Peyer's patch (tissue), 4 donors: Measurements from ENCODE around the gene ANKRD28. TPM values are rescaled to one million over a fixed set of nuclear protein-coding genes. Genes with fewer than 3 reads are reported as not detected.

Experiments
- DNase-seq, 3 donors: peaks; one replicate each; pipeline ENCODE4 v3.0.0-alpha.2; 2017 to 2019
- H3K27ac ChIP-seq, 4 donors: fragments of 200-600 bp; sonication (generic); one replicate each; pipeline ENCODE4 v1.5.1; 2016 to 2019
- H3K27me3 ChIP-seq, 2 donors: fragments of 200-600 bp; sonication (generic); one replicate each; pipeline ENCODE4 v1.5.1; 2019
- H3K36me3 ChIP-seq, 3 donors: fragments of 200-600 bp; sonication (generic); one replicate each; pipeline ENCODE4 v1.5.1; 2016 to 2019
- H3K4me1 ChIP-seq, 4 donors: fragments of 200-600 bp; sonication (generic); one replicate each; pipeline ENCODE4 v1.5.1; 2016 to 2019
- H3K4me3 ChIP-seq, 4 donors: fragments of 200-600 bp; sonication (generic); 1 replicate in 3 of 4; 2 replicates in 1 of 4; pipeline ENCODE4 v1.5.1; 2016 to 2019; ENCODE audit warnings: mild to moderate bottlenecking in 1 of 4
- H3K9me3 ChIP-seq, 4 donors: fragments of 200-600 bp; sonication (generic); one replicate each; pipeline ENCODE4 v1.5.1; 2016 to 2019; ENCODE audit warnings: mild to moderate bottlenecking in 1 of 4
- CTCF ChIP-seq, 6 experiments: fragments of 450-650 bp in 4 of 6; fragments of 200-600 bp in 2 of 6; sonication (generic) in 1 of 6; IDR thresholded peaks; one replicate each; pipeline ENCODE4 v1.5.1; 2017 to 2019; ENCODE audit warnings: antibody characterized with exemption in 6 of 6, mild to moderate bottlenecking in 3 of 6, moderate library complexity in 1 of 6
- POLR2A ChIP-seq, 2 donors: fragments of 450-650 bp; IDR thresholded peaks; one replicate each; pipeline ENCODE4 v1.5.1; 2017; ENCODE audit warnings: antibody characterized with exemption in 2 of 2, mild to moderate bottlenecking in 2 of 2, moderate library complexity in 2 of 2
- total RNA-seq, 4 donors: library from RNA; depleted of rRNA; stranded (reverse); fragments of >200 nt; gene quantifications; one replicate each; pipeline ENCODE4 v1.1.0, GENCODE V29; 2016

The ANKRD28 gene
- total RNA-seq, 4 donors from 2014 or later, result 45.4 to 83.3 (median 46.4) TPM

GRCh38 chr3:15656342-15656741 lies 141.4 kb downstream of the ANKRD28 start:
- H3K36me3 ChIP-seq, result no peaks in the 10 kb centered on the region
- TF ChIP-seq CTCF (IDR thresholded peaks at IDR 0.05) (no peak), POLR2A (IDR thresholded peaks at IDR 0.05) (no peak)
- DNase-seq, result no peak
- H3K4me3 ChIP-seq, result no peak overlapping the region
- no peaks in the 10 kb centered on the region for H3K27me3 ChIP-seq
- H3K9me3 ChIP-seq, result peaks cover 0 to 19% (median 3%) of the 10 kb centered on the region in 4 donors
- H3K4me1 ChIP-seq, result no peaks in the 10 kb centered on the region
- no peak overlapping the region for H3K27ac ChIP-seq

- Histone ChIP-seq H3K36me3 (no peaks in the 10 kb centered on the region), H3K27ac (no peak overlapping the region), H3K9me3 (peaks cover 0 to 19% (median 3%) of the 10 kb centered on the region in 4 donors), H3K27me3 (no peaks in the 10 kb centered on the region), H3K4me3 (no peak overlapping the region), H3K4me1 (no peaks in the 10 kb centered on the region)
- DNase-seq, result no peak
- no peak for TF ChIP-seq CTCF (IDR thresholded peaks at IDR 0.05)
- no peak for TF ChIP-seq POLR2A (IDR thresholded peaks at IDR 0.05)
These were observed 142.9 kb downstream of the ANKRD28 start for GRCh38 chr3:15654891-15655290.

- no peaks in the 10 kb centered on the region for H3K36me3 ChIP-seq
- TF ChIP-seq CTCF (IDR thresholded peaks at IDR 0.05) (no peak), POLR2A (IDR thresholded peaks at IDR 0.05) (no peak)
- H3K27me3 ChIP-seq, result no peaks in the 10 kb centered on the region
- peaks cover 0 to 19% (median 3%) of the 10 kb centered on the region in 4 donors for H3K9me3 ChIP-seq
- no peaks in the 10 kb centered on the region for H3K4me1 ChIP-seq
- no peak overlapping the region for H3K27ac ChIP-seq
- no peak for DNase-seq
- no peak overlapping the region for H3K4me3 ChIP-seq
These were observed 143.7 kb downstream of the ANKRD28 start for GRCh38 chr3:15654127-15654526.

GRCh38 chr3:15653321-15653720 lies 144.5 kb downstream of the ANKRD28 start:
- no peak overlapping the region for H3K4me3 ChIP-seq
- H3K27ac ChIP-seq, result no peak overlapping the region
- H3K9me3 ChIP-seq, result peaks cover 0 to 19% (median 3%) of the 10 kb centered on the region in 4 donors
- H3K36me3 ChIP-seq, result no peaks in the 10 kb centered on the region
- H3K4me1 ChIP-seq, result peaks cover 0 to 3% (median under 1%) of the 10 kb centered on the region in 4 donors
- no peak for DNase-seq
- no peak for TF ChIP-seq POLR2A (IDR thresholded peaks at IDR 0.05)
- TF ChIP-seq CTCF (IDR thresholded peaks at IDR 0.05), result no peak
- H3K27me3 ChIP-seq, result no peaks in the 10 kb centered on the region

- no peaks in the 10 kb centered on the region for H3K27me3 ChIP-seq
- no peak overlapping the region for H3K27ac ChIP-seq
- peaks cover 0 to 18% (median 11%) of the 10 kb centered on the region in 4 donors for H3K4me1 ChIP-seq
- no peak overlapping the region for H3K4me3 ChIP-seq
- H3K36me3 ChIP-seq, result no peaks in the 10 kb centered on the region
- no peak for DNase-seq
- H3K9me3 ChIP-seq, result peaks cover 0 to 9% (median 0%) of the 10 kb centered on the region in 4 donors
- TF ChIP-seq CTCF (IDR thresholded peaks at IDR 0.05), result no peak
- no peak for TF ChIP-seq POLR2A (IDR thresholded peaks at IDR 0.05)
These were observed 146.4 kb downstream of the ANKRD28 start for GRCh38 chr3:15651396-15651795.

- Histone ChIP-seq H3K4me1 (peaks cover 0 to 18% (median 11%) of the 10 kb centered on the region in 4 donors), H3K27me3 (no peaks in the 10 kb centered on the region), H3K9me3 (no peaks in the 10 kb centered on the region), H3K27ac (no peak overlapping the region), H3K36me3 (peaks cover 0 to 3% (median 0%) of the 10 kb centered on the region in 3 donors), H3K4me3 (no peak overlapping the region)
- DNase-seq, result no peak
- TF ChIP-seq POLR2A (IDR thresholded peaks at IDR 0.05) (no peak), CTCF (IDR thresholded peaks at IDR 0.05) (no peak)
These were observed 147.9 kb downstream of the ANKRD28 start for GRCh38 chr3:15649858-15650257.
